Measurements from ENCODE around the gene RAD51B.

DNA sequence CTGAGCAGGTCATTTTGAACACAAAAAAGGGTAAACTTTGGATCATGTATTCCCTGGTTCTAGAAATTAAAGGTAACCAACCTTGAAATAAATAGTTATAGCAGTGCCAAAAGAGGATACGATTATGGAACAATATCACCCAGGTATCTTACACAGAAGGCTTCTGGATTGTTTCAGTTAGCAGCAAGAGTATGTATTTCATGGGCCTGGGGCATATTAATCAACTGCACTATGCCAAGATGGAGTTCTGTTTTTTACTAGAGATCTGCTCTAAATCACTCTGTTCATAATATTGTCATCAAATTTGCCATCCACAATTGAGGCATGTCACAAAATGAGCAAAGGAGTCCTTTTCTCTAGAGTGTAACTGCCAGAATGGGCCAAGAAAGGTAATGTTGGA, 357.1 kb downstream of the RAD51B start:
- TF ChIP-seq, protein P1, sequence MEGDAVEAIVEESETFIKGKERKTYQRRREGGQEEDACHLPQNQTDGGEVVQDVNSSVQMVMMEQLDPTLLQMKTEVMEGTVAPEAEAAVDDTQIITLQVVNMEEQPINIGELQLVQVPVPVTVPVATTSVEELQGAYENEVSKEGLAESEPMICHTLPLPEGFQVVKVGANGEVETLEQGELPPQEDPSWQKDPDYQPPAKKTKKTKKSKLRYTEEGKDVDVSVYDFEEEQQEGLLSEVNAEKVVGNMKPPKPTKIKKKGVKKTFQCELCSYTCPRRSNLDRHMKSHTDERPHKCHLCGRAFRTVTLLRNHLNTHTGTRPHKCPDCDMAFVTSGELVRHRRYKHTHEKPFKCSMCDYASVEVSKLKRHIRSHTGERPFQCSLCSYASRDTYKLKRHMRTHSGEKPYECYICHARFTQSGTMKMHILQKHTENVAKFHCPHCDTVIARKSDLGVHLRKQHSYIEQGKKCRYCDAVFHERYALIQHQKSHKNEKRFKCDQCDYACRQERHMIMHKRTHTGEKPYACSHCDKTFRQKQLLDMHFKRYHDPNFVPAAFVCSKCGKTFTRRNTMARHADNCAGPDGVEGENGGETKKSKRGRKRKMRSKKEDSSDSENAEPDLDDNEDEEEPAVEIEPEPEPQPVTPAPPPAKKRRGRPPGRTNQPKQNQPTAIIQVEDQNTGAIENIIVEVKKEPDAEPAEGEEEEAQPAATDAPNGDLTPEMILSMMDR (IDR thresholded peaks at IDR 0.05), result no peak
- no peak for TF ChIP-seq POLR2A (IDR thresholded peaks at IDR 0.05)

All from ovary (tissue), 3 donors.